A673 (cell line): ENCODE measurements around the gene TAGLN2.

Source experiments
- EZH2 ChIP-seq: fragments of 200-600 bp; sonication (generic); IDR thresholded peaks from 2 replicates; pipeline ENCODE4 v1.6.1; 2017; ENCODE audit warnings: borderline replicate concordance, low read depth, mild to moderate bottlenecking, mixed read lengths, antibody characterized with exemption, low read length; ENCODE audit not compliant: poor library complexity, severe bottlenecking
- TF ChIP-seq, protein P1 (sequence below): fragments of 300-800, 200-600 bp; sonication (generic); conservative IDR thresholded peaks from 2 replicates; pipeline ENCODE4 v1.5.1; 2017; ENCODE audit warnings: low read depth, mild to moderate bottlenecking, antibody characterized with exemption, low read length, moderate library complexity, mixed read lengths

DNA sequence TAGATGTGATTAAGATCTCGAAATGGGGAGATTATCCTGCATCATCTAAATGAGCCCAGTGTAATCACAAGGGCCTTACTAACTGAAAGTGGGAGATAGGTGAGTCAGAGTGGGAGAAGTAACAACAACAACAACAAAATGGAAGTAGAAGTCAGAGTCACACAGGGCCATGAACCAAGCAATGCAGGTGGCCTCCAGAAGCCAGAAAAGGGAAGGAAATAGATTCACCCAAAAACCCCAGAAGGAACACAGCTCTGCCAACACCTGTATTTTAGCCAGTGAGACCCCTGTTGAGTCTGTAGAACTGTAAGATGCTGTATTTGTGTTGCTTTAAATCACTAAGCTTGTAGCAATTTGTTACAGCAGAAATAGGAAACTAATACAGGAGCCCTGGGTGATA is 4.1 kb downstream of the TAGLN2 start:
- TF ChIP-seq, protein P1, sequence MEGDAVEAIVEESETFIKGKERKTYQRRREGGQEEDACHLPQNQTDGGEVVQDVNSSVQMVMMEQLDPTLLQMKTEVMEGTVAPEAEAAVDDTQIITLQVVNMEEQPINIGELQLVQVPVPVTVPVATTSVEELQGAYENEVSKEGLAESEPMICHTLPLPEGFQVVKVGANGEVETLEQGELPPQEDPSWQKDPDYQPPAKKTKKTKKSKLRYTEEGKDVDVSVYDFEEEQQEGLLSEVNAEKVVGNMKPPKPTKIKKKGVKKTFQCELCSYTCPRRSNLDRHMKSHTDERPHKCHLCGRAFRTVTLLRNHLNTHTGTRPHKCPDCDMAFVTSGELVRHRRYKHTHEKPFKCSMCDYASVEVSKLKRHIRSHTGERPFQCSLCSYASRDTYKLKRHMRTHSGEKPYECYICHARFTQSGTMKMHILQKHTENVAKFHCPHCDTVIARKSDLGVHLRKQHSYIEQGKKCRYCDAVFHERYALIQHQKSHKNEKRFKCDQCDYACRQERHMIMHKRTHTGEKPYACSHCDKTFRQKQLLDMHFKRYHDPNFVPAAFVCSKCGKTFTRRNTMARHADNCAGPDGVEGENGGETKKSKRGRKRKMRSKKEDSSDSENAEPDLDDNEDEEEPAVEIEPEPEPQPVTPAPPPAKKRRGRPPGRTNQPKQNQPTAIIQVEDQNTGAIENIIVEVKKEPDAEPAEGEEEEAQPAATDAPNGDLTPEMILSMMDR = no peak
- TF ChIP-seq EZH2 = no peak
